Left renal pelvis (tissue), 4 donors: Measurements from ENCODE around the gene PRKD2. TPM values are rescaled to one million over a fixed set of nuclear protein-coding genes. Genes with fewer than 3 reads are reported as not detected.
"Not testable (repeated sequence)": the region's sequence is repeated elsewhere in the genome, so short reads cannot be mapped to it uniquely, and the experiment has no call there.

Experiments used
- DNase-seq, 4 donors: peaks; one replicate each; pipeline ENCODE4 v3.0.0-alpha.2; 2013; ENCODE audit warnings: low read depth in 4 of 4, low spot score in 3 of 4
- polyA plus RNA-seq, 4 donors: library from polyadenylated mRNA; unstranded; fragments of 120-200 nt; gene quantifications; one replicate each; pipeline ENCODE4 v1.2.1, GENCODE V29; 2013; ENCODE audit not compliant: insufficient read length in 4 of 4

PRKD2 gene
- 10 to 100 TPM; 29.5 to 54.2 (median 37.2) TPM for polyA plus RNA-seq

- peak; percentile 78 to 81 (median 80) for DNase-seq
Observed at GRCh38 chr19:46717034-46717715, at the start of gene PRKD2. PRKD2 (minus strand) TSS chr19:46717114; CDS start chr19:46716370, 744 bp downstream.

GRCh38 chr19:46764817-46765291, 47.9 kb upstream of the PRKD2 start:
- DNase-seq: no peak

DNA sequence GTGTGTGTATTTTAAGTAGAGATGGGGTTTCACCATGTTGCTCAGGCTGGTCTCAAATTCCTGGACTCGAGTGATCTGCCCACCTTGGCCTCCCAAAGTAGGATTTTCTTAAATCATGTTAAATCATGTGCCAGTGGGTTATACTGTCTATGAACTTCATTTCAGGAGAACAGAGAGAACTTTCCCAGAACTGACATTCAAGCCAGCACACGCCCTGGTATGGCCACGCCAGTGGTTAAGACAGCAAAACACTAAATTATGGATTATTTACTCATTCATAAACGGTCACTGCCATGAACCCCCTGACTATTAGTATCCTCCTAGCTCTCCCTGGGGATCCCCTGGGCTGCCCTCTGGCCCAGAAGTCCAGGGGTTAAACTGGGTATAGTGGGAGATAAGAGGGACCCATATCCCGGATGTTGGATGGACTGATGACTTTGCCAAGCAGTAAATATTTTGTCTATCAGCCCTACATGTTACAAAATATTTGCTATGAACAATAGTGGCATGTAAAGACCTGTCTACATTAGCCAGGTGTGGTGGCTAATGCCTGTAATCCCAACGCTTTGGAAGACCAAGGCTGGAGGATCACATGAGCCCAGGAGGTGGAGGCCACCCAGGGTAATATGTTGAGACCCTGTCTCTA, 45.5 kb upstream of the PRKD2 start:
- DNase-seq: no peak

- no peak for DNase-seq
Observed at GRCh38 chr19:46761418-46761831, 44.5 kb upstream of the PRKD2 start.

GRCh38 chr19:46760897-46761296, 44.0 kb upstream of the PRKD2 start:
- DNase-seq: not testable (repeated sequence)

- no peak for DNase-seq
Observed at GRCh38 chr19:46760363-46760762, 43.4 kb upstream of the PRKD2 start.

- DNase-seq: no peak
Observed at GRCh38 chr19:46759817-46760333, 43.0 kb upstream of the PRKD2 start.

DNA sequence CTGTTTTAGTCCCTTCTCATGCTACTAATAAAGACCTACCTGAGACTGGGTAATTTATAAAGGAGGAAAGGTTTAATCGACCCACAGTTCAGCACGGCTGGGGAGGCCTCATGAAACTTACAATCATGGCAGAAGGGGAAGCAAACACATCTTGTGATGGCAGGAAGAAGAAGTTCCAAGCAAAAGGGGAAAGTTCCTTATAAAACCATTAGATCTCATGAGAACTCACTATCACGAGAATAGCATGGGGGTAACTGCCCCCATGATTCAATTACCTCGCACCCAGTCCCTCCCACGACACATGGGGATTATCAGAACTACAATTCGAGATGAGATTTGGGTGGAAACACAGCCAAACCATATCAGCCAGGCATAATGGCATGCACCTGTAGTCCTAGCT, 42.3 kb upstream of the PRKD2 start:
- DNase-seq: no peak

DNA sequence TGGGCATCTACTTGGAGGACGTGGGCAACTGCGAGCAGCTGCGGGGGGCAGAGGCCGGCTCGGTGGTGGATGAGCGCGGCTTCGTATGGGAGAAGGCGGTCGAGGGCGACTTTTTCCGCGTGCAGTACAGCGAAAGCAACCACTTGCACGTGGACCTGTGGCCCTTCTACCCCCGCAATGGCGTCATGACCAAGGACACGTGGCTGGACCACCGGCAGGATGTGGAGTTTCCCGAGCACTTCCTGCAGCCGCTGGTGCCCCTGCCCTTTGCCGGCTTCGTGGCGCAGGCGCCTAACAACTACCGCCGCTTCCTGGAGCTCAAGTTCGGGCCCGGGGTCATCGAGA, 39.6 kb upstream of the PRKD2 start:
- DNase-seq: no peak

DNA sequence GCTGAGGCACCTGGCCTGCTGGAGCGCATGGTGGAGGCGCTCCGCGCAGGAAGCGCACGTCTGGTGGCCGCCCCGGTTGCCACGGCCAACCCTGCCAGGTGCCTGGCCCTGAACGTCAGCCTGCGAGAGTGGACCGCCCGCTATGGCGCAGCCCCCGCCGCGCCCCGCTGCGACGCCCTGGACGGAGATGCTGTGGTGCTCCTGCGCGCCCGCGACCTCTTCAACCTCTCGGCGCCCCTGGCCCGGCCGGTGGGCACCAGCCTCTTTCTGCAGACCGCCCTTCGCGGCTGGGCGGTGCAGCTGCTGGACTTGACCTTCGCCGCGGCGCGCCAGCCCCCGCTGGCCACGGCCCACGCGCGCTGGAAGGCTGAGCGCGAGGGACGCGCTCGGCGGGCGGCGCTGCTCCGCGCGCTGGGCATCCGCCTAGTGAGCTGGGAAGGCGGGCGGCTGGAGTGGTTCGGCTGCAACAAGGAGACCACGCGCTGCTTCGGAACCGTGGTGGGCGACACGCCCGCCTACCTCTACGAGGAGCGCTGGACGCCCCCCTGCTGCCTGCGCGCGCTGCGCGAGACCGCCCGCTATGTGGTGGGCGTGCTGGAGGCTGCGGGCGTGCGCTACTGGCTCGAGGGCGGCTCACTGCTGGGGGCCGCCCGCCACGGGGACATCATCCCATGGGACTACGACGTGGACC, 39.1 kb upstream of the PRKD2 start:
- no peak for DNase-seq

GRCh38 chr19:46755077-46755852, 38.4 kb upstream of the PRKD2 start:
- no peak for DNase-seq

DNA sequence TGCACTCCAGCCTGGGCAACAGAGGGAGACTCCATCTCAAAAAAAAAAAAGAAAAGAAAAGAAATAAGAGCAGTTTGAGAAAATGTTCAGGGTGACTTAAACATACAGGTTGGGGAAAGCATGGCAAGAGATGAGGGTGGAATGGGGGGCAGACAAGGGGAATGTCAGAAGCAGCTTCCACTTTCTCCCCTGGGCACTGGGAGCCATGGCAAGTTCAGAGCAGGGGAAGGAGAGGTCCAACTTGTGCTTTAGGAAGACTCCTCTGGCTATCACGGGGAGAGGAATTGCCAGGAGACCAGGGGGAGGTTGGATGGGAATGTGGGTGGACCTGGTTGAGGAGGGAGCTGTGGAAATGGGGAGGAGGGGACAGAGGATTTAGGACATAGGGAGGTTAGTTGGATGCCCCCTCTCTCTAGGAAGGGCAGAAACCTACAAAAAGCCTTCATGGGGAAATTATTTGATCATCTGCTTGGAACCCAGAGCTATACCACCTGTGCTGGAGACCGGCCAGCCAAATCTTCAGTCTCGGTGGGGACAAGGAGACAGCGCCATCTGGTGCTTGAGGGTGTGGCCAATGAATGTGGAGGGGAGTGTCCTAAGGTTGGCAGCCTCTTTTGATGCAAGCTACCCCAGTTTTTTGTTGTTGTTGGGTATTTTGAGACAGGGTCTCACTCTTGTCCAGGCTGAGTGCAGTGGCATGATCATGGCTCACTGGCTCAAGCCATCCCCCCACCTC, 36.7 kb upstream of the PRKD2 start:
- DNase-seq: no peak

- no peak for DNase-seq
Observed at GRCh38 chr19:46748325-46749109, 31.6 kb upstream of the PRKD2 start.

DNA sequence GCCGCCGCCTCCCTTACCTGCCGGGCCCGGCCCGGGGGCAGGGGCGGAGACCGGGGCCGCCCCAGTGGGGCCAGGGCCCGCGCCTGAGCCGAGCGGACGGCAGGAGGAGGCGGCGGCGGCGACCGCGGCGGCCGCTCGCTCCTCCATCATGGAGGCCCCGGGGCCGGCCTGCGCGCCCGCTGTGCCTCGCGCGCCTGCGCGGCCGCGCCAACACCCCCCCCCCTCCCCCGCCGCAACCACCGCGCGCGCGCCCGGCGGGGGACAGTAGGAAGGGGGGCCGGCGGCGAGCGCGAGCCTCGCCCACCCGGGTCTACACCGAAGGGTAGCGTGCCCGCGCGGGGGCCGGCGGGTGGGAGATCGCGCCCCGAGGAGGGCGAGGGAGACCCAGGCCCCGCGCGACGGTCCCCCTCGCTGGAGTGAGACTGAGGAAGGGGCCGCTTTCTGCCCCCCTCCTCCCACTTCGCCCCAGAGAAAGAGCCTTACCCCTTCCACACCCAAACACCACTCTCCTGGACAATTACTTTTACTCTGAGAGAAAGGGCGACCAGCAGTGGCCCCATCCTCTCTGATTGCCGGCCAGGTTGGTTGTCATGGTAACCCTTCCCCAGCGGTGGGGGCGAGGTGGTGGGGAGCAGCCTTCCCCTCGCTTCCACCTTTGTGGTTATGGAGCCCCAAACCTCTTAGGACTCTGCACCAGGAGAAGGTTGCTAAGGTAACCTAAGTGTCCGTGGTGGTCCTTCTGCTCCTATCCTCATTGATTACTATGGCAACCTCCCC, 29.6 kb upstream of the PRKD2 start, which contains the start of gene STRN4:
Gene STRN4 (minus strand): TSS at position 170 of the 777 bp plus-strand sequence. CDS start 20 bp downstream, at position 150.
- no peak for DNase-seq

- no peak for DNase-seq
Observed at GRCh38 chr19:46745521-46746280, 28.8 kb upstream of the PRKD2 start, which contains the start of gene FKRP. FKRP (plus strand) TSS chr19:46746057; CDS start chr19:46755451, 9,394 bp downstream.

- DNase-seq: no peak
Observed at GRCh38 chr19:46745030-46745429, 28.1 kb upstream of the PRKD2 start.

DNA sequence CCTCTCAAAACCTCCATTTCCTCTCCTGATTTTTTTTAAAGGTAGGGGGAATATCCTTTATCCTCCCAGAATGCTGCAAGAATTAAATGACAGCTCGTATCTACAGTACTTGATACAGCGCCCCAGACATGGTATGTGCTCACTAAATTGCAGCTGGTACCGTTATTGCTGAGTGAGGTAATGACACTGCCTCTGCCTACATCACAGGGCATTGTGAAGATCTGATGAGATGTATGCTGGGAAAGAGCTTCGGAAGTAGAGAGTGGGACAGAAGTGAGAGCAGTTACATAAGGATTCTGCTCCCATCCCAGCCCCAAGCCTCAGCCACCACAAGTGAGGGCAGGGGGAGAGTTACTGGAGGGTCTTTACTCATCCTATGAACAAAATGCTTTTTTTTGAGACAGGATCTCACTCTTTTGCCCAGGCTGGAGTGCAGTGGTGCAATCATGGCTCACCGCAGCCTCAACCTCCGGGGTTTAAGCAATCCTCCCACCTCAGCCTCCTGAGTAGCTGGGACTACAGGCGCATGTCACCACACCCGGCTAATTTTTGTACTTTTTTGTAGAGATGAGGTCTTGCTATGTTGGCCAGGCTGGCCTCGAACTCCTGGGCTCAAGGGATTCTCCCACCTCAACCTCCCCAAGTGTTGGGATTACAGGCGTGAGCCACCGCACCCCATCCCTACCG, 27.2 kb upstream of the PRKD2 start:
- DNase-seq: no peak
